GM19467 (cell line): ENCODE results near the gene PARD3B.

ENCODE experiments used
- ATAC-seq: cut with Tn5 transposase; IDR thresholded peaks from one replicate; pipeline ENCODE4 v1.9.1; 2021; ENCODE audit warnings: mild to moderate bottlenecking, moderate library complexity; ENCODE audit not compliant: unreplicated experiment

Gene PARD3B

DNA sequence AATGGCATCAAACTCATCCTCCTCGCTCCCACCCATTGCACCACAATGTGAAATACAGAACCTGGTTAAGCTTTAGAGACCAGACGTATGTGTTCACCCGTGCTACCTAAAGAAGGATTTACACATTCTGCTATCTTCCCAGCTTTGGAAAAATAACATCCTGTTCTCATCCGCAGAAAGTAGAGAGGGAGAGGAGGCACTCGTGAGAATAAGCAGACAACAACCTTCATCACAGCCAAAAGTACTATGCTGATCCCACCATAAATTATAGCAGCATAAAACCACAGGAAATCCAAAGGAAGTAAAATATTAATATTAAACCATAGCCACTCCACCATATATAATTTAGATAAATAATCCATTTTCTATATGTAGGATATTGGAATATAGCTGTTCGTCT is 1025.4 kb downstream of the PARD3B start:
- no peak for ATAC-seq

DNA sequence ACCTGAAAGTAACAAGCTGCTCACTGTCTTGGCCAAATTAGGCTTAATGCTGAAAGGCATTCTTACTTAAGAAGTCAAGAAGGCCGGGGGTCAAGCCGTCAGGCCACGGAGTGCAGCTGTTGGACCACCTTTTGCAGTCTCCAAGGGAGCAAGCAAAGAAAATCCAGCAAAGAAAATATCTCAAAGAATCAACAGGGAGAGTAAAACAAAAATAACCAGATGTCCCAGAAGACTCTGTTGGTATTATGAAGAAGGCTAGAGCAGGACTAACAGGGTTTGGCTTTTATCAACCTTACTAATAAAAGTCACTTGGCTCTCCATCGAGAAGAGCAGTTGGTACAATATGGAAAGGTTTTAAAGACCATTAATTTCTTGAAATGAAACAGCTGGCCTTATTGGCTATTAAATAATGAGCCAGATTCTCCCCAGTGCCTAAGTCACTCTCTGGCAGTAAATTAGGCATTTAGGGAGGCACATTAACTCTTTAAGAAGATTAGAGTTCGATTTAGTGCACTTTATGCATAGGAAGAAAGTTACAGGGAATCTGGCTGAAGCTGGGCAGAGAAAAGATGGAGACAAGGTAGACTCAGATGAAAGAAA is 1026.2 kb downstream of the PARD3B start:
- no peak for ATAC-seq

DNA sequence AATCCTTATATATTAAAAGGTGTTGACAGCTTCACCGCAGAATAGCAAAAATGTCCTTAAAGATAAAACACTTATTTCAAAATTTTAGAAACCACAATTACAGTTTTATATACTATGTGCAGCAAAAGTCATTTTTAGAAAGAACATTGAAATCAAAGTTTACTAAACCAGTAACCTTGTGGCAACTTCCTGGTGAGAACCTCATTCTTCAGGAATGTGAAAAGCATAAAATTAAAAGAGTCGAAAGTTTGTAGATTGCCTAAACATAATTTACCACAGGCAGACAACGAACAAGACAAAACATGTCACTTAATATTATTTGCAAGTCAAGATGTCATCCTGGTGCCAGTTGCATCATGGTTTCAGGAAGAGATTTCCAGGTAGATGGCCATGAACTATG is 1028.7 kb downstream of the PARD3B start:
- ATAC-seq = no peak

DNA sequence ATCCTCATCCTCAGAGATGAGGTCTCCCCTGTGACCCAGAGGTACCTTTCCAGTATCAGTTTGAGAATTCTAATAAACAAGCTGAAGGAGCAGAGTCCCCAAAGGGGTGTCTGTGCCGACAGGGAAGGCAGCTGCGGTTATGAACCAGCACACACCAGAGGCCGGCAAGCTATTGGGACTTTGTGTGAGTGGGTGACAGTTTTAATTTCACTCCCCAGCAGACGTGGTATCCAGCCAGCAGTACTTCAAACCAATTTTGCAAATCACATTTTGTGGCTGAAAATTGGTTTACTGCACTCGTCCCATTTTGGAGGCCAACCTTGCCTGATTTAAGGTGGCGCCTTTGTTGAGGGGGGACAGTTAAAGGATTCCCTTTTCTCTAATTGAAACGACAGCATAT is 1034.1 kb downstream of the PARD3B start:
- no peak for ATAC-seq

DNA sequence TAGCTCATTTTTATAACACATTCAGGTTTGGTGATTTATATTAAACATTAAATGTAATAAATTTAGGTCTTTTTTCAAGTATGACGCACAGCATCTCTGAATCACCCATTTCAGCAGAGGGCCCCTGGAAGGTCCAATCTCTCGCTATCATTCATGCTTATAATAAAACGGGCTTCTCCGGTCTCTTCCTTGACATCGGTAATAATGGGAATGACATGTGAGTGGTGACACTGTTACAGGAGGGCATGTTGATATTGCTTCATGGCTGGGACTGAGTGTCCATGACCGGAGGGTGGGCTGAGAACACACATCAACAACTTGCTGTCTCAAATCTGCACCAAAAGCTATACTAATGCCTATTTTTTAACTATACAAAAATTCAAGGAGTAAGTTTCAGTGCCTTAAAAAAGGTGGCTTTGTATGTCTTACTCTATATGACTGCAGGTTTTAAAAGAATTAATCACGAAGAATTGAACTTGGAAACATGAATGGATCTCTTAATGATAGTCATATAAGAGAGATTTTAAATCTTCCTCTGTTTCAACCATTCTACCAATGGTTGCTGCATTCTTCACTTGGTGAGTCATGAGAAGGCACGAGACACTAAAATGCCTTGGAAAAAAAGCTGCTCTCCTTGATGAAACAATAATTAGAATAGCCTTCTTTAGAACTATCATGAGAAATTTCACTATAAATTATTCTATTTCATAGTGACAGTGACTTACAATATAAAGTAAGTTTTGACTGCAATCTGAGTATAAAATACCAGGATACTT is 1035.1 kb downstream of the PARD3B start:
- no peak for ATAC-seq

- ATAC-seq = no peak
Observed at GRCh38 chr2:205582366-205582765, 1037.1 kb downstream of the PARD3B start.

DNA sequence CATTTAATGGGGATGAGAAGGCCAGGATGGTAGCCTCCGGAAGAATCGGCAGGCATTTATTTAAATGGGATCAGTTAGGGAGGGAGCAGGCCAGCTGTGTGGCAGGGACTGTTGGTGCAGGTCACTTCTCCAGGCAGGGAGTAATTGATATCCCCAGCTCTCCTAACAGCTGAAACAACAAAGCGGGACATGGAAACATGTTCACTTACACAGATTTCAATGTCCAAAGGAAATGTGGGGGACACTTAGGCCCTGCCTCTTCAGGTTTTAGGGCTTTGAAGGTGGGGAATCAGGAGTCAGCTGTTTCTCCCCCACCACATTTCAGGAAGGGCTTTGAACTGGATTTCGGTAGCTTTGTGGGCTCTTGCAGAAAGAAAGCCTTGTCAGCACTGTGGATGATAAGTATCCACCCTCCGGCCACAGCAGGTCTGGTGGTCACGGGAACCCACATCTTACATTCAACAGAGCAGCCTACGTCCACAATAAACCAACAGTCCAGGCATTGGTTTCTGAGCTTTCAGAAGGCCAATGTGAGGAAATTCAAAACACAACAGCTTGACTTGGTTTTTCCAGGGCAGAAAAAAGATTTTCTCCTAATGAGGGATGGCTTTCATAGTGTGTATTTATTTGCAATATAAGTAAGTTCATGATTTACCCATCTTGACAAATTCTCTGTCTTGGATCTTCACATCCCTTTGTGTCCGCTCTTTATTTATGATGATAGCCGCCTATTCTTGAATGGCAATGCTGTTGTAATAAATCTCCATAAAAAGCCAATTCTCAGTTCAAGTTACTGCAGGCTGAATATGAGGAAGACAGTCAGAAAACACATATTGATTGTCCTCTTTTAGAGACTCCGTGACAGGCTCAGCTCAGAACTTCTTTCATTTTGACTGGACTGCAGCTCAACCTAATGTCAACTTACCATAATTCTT is 1040.4 kb downstream of the PARD3B start:
- no peak for ATAC-seq

DNA sequence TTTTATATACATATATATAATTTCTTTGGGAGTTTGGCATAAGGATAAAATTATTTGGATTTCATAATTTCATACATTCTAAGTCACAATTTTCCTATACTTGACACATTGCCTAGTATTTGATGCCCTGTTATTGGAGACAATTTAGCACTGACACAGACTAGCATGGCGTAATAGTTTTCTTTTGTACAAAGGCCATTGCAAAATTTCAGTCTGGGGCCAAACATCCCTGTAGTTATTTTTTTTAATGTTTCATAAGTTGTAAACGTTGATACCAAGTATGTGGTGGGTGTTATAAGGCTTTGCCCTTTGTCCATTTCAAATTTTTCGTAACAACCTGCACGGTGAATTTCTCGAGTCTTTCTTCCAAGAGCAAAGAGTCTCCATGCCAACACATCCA is 1041.4 kb downstream of the PARD3B start:
- no peak for ATAC-seq

GRCh38 chr2:205589479-205589878 is 1044.2 kb downstream of the PARD3B start:
- no peak for ATAC-seq

DNA sequence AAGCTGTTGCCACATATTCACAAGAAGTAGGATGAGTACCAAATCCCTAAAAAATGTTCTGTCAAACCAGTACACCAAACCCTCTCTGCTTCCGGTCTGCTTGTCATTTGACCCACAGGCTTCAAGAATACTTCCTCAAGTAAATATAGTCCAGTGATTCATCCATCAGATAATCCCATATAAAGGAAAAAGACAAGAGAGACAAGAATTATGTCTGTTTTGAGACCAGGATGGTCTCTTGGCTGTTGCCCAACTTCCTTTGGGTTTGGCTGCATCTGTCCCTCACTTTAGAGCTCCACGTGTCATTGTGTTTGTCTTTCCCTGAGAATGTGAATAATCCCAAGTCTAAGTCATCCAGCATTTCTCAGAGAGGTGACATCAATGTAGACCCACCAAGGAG is 1045.5 kb downstream of the PARD3B start:
- ATAC-seq = no peak

GRCh38 chr2:205593891-205594290 is 1048.6 kb downstream of the PARD3B start:
- no peak for ATAC-seq

DNA sequence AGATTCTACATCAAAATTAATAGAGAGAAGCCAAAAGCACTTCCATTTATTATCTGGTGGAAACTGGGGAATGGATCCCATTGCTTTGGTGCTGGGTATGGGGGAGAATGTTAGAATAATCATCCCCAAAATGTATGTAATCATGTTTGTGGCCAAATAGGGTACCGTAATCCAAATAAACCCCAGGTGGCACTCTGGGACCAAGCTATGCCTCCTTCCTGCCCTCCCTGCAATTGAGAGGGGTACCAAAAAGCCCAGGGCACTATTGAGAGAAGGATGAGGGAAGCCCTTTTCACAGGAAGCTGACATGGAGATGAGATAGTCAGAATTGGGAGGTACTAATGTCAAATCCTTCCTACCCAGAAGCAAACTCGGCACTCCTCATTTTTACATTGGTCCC is 1051.3 kb downstream of the PARD3B start:
- ATAC-seq = no peak

GRCh38 chr2:205605638-205606304 is 1060.5 kb downstream of the PARD3B start:
- no peak for ATAC-seq

DNA sequence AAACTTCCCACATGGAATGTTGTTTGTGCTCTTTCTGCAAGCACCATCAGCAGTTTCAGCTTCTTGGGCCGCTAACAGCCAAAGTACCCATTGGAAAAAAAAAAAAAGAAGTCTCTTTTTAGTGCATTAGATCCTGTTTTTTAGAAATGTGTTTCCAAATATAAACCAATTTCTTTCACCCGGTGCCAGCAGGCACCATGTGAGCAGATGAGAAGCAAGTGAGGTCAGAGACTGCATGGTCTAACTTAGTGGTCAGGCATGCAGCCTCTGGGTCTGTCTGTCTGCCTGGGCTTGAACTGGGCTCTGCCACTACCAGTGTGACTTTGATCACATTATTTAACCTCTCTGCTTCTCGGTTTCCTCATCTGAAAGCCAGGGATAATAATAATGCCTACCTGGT is 1061.9 kb downstream of the PARD3B start:
- ATAC-seq = no peak

- no peak for ATAC-seq
Observed at GRCh38 chr2:205609113-205609512, 1063.8 kb downstream of the PARD3B start.

- no peak for ATAC-seq
Observed at GRCh38 chr2:205610437-205610836, 1065.2 kb downstream of the PARD3B start.

GRCh38 chr2:205612636-205613035 is 1067.4 kb downstream of the PARD3B start:
- ATAC-seq = no peak

GRCh38 chr2:205613970-205614559 is 1068.8 kb downstream of the PARD3B start:
- no peak for ATAC-seq

- no peak for ATAC-seq
Observed at GRCh38 chr2:205614965-205615364, 1069.7 kb downstream of the PARD3B start.

DNA sequence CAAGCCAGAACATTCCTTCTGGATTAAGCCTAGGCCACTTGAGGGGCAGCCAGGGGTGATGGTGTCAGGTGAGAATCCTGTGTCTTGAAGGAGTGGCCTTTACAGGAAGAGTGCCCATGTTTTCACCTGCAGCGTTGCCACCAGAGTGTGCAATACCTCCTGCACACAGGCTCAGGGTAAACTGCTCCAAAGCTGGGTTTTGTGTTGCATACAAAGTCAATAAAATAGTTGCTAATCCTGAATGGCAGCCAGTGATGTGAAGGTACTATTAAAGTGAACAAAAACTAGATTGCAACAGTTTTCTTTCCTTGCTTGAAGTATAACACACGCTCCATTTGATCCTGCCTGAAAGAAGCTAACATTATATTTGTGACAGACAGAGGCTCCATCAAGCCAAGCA is 1072.6 kb downstream of the PARD3B start:
- ATAC-seq = no peak

DNA sequence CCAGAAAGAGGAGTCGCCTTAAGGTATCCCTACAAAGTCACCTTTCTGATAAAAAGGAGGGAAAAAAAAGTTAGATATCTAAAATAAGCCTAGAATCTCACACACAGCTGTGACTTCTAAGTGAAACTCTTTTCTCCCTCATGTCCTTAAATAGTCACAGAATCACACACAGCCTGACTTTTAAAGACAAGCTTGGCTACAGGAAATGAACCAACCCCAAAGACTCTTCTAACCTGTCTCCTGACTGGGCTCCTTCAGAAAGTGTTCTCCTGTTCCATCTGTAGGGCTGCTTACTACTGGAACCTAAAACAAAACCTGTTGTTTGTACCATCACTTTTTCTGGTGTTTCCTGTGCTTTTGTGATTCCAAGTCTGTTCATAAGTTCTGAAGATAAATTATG is 1074.3 kb downstream of the PARD3B start:
- no peak for ATAC-seq
